Measurements from ENCODE around the gene ADCY2.

ADCY2 gene

DNA sequence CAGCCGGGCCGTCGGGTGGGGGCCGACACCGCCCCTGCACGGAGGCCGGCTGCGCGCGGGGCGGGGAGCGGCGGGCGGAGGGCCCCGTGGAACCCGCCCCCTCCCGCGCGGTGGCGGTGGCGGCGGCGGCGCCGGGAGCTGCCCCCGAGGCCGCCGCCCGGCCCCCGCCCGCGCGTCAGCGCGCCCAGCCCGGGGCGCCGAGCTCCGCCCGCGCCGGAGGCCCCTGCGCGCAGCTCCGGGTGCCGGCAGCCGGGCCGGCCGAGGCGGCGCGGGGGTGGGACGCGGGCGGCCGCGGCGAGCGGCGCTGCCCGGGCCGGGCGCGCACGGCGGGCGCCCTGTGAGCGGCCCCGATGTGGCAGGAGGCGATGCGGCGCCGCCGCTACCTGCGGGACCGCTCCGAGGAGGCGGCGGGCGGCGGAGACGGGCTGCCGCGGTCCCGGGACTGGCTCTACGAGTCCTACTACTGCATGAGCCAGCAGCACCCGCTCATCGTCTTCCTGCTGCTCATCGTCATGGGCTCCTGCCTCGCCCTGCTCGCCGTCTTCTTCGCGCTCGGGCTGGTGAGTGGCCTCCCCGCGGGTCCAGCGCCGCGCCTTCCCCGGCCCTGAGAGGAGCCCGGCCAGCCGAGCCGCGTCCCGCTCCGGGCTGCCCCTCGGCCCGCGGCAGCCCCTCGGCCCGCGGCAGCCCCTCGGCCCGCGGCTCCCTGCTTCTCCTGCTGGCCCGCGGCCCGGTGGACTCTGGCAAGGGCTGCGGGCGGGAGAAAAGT is at the start of gene ADCY2:
ADCY2 (plus strand) TSS at position 192 of the 766 bp plus-strand sequence; CDS start at position 351, 159 bp downstream.
- DNase-seq (ENCODE audit: low spot score), result peak; percentile 52

DNA sequence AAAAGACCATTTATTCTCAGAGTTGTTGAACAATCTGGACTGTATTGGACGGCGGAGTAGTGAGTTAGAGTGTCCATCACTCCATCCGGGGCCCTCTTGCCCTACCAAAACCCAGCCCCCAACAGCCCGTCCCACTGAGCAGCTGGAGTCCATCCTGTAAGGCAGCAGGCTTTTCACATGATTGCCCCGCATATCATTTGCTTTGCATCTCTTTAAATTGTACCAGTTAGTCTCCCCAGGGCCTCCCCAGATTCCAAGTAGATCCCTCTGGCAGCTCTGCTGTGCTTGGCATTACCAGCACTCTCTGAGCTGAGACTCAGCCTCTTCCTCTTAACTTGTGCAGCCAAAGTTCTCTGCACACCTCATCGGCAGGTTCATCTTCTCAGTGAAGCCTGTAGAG is 48.6 kb upstream of the ADCY2 start:
- no peak for DNase-seq (ENCODE audit: low spot score)

DNA sequence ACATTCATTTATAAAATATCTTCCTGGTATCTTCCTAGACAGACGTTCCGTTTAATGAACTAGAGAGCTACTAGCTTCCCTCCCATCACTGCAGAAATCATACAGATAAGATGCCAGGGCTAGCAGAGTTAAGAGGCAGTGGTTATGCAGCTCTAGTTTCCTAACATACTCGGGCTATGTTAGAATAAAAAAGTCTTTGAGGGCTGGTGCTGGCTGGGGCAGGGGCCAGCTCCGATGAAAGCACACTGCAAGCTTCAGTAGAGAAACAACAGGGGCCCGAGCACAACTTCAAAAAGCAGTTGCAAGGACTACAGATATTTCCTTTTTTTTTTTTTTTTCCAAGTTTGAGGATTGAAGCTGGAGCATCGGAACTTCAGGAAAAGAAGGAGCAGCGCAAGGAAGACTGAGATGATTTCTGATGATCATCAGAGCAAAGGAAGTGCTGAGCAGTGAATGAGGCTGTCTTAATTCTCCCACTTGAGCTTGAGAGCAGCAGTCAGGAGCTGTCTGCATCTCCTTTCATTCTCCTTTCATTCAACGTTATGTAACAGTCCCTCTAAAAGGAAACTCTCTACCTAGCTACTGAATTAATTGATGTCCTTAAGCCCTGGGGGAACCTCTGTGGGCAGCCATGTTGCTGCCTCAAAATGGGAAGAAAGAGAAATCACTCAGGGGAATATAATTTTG is 47.6 kb upstream of the ADCY2 start:
- DNase-seq (ENCODE audit: low spot score), result no peak

GRCh38 chr5:7361593-7361992 is 34.3 kb upstream of the ADCY2 start:
- DNase-seq (ENCODE audit: low spot score), result no peak

DNA sequence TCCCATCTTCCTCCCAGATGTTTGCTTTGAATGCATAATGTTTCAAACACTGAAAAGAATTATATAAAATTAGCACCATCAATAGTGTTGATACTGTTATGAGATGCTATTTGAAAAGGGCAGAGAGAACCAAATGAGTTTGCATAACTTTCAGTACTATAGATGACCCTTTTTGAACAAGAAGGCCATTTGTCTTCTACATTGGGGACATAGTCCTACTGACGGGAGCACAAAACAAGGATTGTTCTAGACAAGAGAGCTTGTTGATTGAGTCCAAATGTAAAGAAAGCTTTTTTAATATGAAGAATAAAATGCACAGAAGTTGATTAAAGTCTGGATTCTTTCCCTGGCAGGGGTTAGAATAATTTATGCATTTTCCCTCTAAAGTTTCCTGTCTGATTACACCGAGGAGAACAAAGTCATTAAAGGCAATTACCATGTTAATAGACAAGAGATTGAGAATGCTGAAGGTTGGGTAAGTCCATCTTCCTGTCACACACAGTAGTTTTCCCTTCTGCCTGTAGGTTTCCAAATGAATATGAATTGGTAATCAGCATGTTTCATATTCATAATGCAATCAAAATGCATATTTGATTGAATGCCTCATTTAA is 32.8 kb upstream of the ADCY2 start:
- no peak for DNase-seq (ENCODE audit: low spot score)

- no peak for DNase-seq (ENCODE audit: low spot score)
Measured at GRCh38 chr5:7364226-7364875, 31.6 kb upstream of the ADCY2 start.

DNA sequence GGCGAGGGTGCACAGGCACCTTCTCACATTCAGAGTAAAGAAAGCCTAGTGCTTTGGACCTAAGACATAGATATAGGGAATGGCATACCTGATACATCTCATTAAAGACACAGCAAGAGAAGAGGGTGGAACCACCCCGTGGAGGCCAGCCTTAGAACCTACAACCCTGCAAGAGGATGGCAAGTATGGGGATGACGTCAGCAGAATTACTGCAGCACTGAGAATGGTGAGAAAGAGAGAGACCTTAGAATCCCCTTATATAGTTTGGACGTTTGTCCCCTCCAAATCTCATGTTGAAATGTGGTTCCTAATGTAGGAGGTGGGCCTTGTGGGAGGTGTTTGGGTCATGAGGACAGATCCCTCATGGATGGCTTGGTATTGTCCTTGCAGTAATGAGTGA is 28.2 kb upstream of the ADCY2 start:
- no peak for DNase-seq (ENCODE audit: low spot score)

DNA sequence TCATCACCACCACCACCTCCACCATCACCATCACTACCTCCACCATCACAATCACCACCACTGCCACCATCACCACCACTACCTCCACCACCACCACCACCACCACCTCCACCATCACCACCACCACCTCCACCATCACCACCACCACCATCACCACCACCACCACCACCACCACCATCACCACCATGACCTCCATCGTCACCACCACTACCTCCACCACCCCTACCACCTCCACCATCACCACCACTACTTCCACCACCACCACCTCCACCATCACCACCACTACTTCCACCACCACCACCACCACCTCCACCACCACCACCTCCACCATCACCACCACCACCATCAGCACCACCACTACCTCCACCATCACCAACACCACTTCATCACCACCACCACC is 23.5 kb upstream of the ADCY2 start:
- no peak for DNase-seq (ENCODE audit: low spot score)

- no peak for DNase-seq (ENCODE audit: low spot score)
Measured at GRCh38 chr5:7374186-7374585, 21.8 kb upstream of the ADCY2 start.

DNA sequence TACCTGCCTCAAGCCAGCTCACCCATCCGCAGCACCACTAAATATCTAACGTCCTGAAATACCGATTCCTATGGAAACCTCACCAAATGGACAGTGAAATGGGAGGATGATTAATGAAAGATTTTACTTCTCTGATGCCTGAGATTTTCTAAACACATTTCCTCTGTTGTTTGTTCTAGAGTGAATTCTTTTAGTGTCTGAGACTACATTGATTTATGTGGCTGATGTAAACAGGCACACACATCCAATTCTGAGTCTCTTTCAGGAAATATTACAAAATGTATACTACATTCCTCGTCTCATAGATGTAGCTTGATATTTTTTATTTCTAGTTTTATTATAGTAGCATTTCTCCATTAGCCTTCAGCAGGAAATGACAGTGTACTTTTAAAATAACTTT is 20.5 kb upstream of the ADCY2 start:
- no peak for DNase-seq (ENCODE audit: low spot score)

DNA sequence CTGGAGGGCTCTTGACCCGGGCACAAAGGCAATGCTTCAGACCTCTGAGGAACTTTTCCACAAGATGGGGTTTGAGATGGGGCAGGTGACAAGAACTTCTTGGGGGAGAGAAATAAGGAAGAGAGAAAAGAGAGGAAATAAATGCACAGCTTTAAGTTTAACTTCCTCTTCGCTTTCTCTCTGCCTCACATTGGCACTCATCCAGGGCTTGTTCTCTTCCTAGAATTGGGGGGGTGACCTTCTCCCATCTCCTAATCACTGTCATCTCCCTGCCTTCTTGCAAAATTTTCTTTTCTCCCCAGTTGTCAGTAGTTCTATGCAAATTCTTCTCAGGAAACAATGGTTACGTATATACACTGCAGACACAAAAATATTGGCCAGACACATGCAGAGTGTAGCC is 19.1 kb upstream of the ADCY2 start:
- DNase-seq (ENCODE audit: low spot score), result no peak

DNA sequence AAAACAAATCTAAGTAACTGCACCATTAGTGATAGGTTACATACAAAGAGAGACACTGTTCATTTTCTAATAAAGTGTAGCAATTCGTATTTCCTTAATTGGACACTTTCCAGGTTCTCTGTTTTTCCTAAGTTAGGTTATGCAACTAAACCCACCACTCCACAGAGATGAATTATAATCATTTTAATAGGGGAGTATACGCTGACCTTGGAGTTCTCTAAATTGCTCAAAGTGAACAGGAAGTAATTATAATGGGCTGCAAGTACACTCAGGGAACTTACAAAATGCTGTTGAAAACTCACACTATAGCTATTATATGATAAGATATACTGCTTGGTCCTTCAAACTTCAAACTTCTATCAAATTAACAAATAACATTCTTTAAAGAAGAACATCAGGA is 18.2 kb upstream of the ADCY2 start:
- DNase-seq (ENCODE audit: low spot score), result no peak

DNA sequence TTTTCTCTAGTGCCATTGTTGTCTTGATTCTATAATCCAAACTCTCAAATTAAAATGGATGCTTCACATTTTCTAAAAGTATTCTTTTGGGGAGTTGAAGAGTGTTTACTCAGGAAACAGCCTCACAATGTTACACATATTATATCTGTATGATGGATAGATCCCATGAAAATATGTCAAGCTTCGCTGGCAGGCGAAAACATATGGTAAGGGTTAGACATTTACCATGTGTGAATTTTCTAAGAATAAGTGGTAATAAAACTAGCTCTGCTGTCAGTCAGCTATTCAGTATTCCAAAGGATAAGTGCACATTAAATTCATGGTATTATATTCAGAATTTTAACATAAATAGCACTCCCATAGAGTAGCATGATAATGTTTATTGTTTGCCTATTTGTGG is 13.3 kb upstream of the ADCY2 start:
- DNase-seq (ENCODE audit: low spot score), result no peak

GRCh38 chr5:7385681-7386080 is 10.3 kb upstream of the ADCY2 start:
- DNase-seq (ENCODE audit: low spot score), result no peak

GRCh38 chr5:7388553-7388952 is 7.4 kb upstream of the ADCY2 start:
- DNase-seq (ENCODE audit: low spot score), result no peak

- DNase-seq (ENCODE audit: low spot score), result no peak
Measured at GRCh38 chr5:7391215-7391614, 4.7 kb upstream of the ADCY2 start.

DNA sequence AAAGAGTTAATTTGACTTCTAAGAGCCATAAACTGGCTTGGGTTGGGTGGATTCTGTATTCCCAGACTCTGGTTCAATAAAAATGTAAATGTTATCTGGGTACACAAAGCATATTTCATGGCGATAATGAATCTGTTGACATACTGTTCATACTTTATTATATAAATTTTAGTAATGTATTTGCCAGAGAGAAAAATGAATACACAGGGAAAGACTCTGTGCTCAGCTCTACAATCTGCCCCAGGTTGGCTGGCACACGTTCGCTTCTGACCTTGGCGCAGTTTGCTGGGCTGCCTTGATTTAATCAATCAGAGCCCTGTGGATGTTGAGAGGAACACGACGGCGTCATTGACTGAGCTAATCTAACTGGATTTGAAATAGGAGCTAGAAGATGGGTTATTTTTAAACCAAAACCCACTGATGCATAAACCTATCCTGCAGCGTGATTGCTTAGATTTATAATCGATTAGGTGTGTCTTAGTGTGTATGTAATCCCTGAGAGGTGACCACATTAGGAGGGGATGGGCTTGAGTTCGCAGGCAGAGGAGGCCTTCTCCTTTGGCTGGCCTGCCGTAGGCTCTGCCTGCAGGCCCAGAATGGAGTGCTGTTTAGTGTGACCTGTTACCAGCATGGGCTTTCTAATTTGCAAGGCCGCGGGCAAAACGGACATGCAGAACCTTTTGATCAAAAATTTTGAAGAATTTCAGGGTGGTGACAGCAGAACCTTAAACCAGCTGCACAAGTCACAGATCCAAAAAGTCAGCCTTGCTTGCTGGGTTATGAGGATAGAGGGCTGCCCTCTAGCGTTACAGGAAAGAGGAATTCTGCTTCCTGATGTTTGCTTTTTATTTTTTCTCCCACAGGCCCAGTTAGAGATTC is 3.9 kb upstream of the ADCY2 start:
- DNase-seq (ENCODE audit: low spot score), result peak; percentile 74

- no peak for DNase-seq (ENCODE audit: low spot score)
Measured at GRCh38 chr5:7392693-7393024, 3.3 kb upstream of the ADCY2 start.

DNA sequence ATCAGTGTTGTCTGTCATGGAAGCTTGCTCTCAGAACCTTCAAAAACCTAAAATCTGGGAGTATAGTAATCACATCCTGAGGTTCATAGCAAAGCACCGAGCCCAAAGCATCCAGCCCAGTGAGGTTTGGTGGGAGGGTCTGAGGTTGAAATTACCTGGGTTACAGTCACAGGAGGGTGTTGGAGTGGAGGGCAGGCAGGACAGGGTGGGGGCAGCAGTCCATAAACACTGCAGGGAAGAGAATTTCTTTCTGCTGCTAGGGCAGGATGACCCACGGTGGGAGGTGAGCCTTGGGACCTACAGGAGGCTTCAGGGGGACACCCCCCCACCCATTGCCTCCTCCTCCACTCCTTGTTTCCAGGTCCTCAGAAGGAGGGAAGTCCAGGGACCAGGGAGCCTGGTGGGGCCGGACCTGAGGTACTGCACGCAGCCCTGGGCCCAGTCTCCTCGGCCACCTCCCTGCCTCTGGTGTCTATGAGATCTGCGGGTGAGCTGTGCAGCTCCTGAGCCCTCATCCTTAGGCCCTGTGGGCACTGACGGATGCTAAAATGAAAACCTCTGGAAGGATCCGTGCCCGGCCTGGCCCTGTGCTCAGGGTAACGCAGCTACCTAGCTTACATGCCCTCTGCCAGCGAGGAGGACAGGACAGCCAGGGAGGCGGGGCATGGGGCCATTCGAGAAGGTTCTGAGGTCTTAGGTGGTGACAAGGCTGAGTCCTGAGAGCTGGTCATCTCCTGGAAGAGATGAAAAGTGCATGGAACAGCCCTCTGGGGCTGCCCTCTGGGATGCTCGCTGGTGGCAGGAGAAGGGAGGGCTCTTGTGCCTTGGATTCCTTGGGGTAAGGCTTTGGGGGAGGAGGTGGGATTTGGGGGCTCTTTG is 1.8 kb upstream of the ADCY2 start:
- no peak for DNase-seq (ENCODE audit: low spot score)

- DNase-seq (ENCODE audit: low spot score), result no peak
Measured at GRCh38 chr5:7394889-7395431, 978 bp upstream of the ADCY2 start.
